Esophagus squamous epithelium (tissue), 5 donors: ENCODE data around the gene PRAC1. TPM values are rescaled to one million over a fixed set of nuclear protein-coding genes. Genes with fewer than 3 reads are reported as not detected.

Experiments
- DNase-seq: peaks from one replicate; lab custom pipeline; 2025; lab: John Stamatoyannopoulos, UW
- H3K27ac ChIP-seq, 4 donors: fragments of 200-600 bp; sonication (generic); one replicate each; pipeline ENCODE4 v1.5.1; 2016 to 2019; ENCODE audit warnings: mild to moderate bottlenecking in 1 of 4
- H3K27me3 ChIP-seq, 4 donors: fragments of 200-600 bp; sonication (generic); 1 replicate in 3 of 4; 2 replicates in 1 of 4; pipeline versions ENCODE4 v1.5.1 to v1.6.0; 2017 to 2021; ENCODE audit warnings: antibody characterized with exemption in 1 of 4
- H3K36me3 ChIP-seq, 3 donors: fragments of 200-600 bp; sonication (generic); one replicate each; pipeline ENCODE4 v1.5.1; 2016 to 2019
- H3K4me1 ChIP-seq, 3 donors: fragments of 200-600 bp; sonication (generic); one replicate each; pipeline ENCODE4 v1.5.1; 2017 to 2019
- H3K4me3 ChIP-seq, 4 donors: fragments of 200-600 bp; sonication (generic); 1 replicate in 3 of 4; 2 replicates in 1 of 4; pipeline ENCODE4 v1.5.1; 2016 to 2019; ENCODE audit warnings: mild to moderate bottlenecking in 2 of 4, moderate library complexity in 1 of 4
- H3K9me3 ChIP-seq, 3 donors: fragments of 200-600 bp; sonication (generic); one replicate each; pipeline ENCODE4 v1.5.1; 2016 to 2019
- POLR2A ChIP-seq, 4 donors: fragments of 450-650 bp; IDR thresholded peaks; one replicate each; pipeline ENCODE4 v1.6.1; 2017; ENCODE audit warnings: antibody characterized with exemption in 4 of 4, mild to moderate bottlenecking in 4 of 4, moderate library complexity in 3 of 4
- WGBS, 2 donors: methylation state at CpG; one replicate each; pipeline ENCODE4 v1.1.5; 2018; 5-methylcytosine and 5-hydroxymethylcytosine counted together
- intact Hi-C: fragments of 100-400 bp; cut with DNase I; formaldehyde crosslinking; loops from one replicate; pipeline ENCODE4 v1.15.0; 2022
- total RNA-seq, 4 donors: library from RNA; depleted of rRNA; stranded (reverse); fragments of >200 nt; gene quantifications; one replicate each; pipeline ENCODE4 v1.1.0, GENCODE V29; 2016
- TF ChIP-seq, protein P1 (sequence below), 6 experiments: fragments of 450-650 bp in 4 of 6; fragments of 200-600 bp in 2 of 6; sonication (generic) in 2 of 6; IDR thresholded peaks; one replicate each; pipeline ENCODE4 v1.5.1; 2016 to 2019; ENCODE audit warnings: antibody characterized with exemption in 6 of 6, mild to moderate bottlenecking in 4 of 6, moderate library complexity in 4 of 6
- donor health status: DM: yes; HTN: yes; CAD: no.

PRAC1 gene
- total RNA-seq, 4 donors from 2014 or later: not detected

DNA sequence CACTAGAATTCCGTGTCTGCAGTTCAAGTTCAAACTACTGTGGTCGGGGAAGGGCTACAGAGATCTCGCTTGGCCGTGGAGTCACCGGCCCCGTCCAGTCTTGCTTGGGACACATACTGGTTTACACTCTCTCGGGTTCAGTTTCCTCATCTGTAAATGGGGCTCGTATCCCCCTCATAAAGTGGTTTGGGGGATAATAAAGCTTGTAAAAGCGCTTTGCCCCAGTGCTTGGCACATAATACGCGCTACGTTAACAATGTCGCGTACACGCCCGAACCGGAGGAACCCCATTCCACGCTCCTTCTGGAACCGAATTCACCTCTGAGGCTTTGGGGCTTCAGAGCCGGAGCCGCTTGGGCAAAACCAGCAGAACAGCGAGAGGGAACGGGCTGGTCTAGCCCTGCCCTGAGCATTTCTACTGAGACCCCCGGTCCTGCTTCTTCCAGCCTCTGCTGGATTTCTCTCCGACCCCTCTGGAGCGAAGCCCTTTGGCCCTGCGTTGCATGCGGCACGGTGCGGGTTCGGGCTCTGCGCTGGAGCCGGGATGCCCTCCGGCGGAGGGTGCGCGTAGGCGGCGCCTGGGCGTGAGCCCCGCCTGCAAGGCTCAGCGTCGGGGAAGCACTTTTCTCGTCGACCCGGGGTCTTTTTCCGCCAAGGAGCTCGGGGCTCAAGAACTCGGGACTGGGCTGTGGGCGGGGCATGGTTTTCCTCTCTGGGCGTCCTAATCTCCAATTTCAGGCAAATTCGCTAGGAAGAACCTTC is 32.4 kb upstream of the PRAC1 start:
- no peak for TF ChIP-seq POLR2A (IDR thresholded peaks at IDR 0.05)
- TF ChIP-seq, protein P1, sequence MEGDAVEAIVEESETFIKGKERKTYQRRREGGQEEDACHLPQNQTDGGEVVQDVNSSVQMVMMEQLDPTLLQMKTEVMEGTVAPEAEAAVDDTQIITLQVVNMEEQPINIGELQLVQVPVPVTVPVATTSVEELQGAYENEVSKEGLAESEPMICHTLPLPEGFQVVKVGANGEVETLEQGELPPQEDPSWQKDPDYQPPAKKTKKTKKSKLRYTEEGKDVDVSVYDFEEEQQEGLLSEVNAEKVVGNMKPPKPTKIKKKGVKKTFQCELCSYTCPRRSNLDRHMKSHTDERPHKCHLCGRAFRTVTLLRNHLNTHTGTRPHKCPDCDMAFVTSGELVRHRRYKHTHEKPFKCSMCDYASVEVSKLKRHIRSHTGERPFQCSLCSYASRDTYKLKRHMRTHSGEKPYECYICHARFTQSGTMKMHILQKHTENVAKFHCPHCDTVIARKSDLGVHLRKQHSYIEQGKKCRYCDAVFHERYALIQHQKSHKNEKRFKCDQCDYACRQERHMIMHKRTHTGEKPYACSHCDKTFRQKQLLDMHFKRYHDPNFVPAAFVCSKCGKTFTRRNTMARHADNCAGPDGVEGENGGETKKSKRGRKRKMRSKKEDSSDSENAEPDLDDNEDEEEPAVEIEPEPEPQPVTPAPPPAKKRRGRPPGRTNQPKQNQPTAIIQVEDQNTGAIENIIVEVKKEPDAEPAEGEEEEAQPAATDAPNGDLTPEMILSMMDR (IDR thresholded peaks at IDR 0.05): no peak
- 8 to 40% methylated on average over 6 to 21 of the region's 52 CpGs for WGBS, 2 donors
- no peak for DNase-seq

DNA sequence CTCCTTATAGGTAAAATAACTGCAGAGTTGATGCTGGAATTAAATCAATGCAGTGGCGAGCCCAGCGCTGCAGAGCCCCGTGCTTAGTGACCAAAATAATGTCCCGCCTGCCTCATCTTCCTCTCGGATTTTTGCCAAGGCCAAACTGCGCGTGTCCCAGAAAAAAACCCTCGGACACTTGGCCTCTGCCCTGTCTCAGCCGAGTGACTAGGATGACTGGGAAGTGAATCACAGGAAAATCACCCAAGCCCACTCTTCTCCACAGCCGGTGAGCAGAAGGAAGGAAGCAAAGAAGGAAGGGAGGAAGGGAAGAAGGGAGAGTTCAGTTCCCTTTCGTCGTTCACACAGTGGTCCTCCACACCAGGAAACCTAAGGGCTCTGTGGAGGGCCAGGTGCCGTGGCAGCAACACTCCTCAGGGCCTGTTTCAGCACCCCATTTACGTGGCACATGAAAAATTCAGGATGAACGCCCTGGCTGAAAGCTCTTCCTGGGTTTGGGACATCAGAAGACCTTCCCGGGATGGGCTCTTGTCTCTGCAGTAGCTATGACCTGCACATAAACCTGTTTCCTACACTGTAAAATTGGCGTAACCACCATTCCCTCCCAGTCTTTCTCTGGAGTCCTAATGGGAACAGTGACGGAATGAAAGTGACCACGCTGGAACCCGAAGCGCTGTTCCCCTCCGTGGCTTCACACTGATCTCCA is 31.6 kb upstream of the PRAC1 start:
- peaks cover 0 to 33% (median 8%) of the 10 kb centered on the region in 3 donors for H3K4me1 ChIP-seq
- no peaks in the 10 kb centered on the region for H3K9me3 ChIP-seq
- intact Hi-C loops: no loop called here
- TF ChIP-seq POLR2A (IDR thresholded peaks at IDR 0.05): no peak
- TF ChIP-seq, protein P1 (IDR thresholded peaks at IDR 0.05): no peak
- 12 to 19% methylated on average over 3 to 17 of the region's 22 CpGs for WGBS, 2 donors
- no peak overlapping the region for H3K27ac ChIP-seq
- no peak overlapping the region for H3K4me3 ChIP-seq
- peaks cover 44 to 100% (median 66%) of the 10 kb centered on the region in 4 donors for H3K27me3 ChIP-seq
- H3K36me3 ChIP-seq: no peaks in the 10 kb centered on the region
- no peak for DNase-seq

More for the DNA sequence above, 32.4 kb upstream of the PRAC1 start:
- no peak overlapping the region for H3K27ac ChIP-seq
- intact Hi-C loops: no loop called here
- H3K4me3 ChIP-seq: no peak overlapping the region
- no peaks in the 10 kb centered on the region for H3K36me3 ChIP-seq
- peaks cover 0 to 33% (median 8%) of the 10 kb centered on the region in 3 donors for H3K4me1 ChIP-seq
- H3K9me3 ChIP-seq: no peaks in the 10 kb centered on the region
- H3K27me3 ChIP-seq: peaks cover 38 to 100% (median 61%) of the 10 kb centered on the region in 4 donors

- H3K9me3 ChIP-seq: no peaks in the 10 kb centered on the region
- no peak overlapping the region for H3K4me3 ChIP-seq
- WGBS, 2 donors: 6 to 16% methylated on average over 20 to 21 of the region's 43 CpGs
- no peaks in the 10 kb centered on the region for H3K36me3 ChIP-seq
- H3K27ac ChIP-seq: no peak overlapping the region
- TF ChIP-seq POLR2A (IDR thresholded peaks at IDR 0.05): no peak
- TF ChIP-seq, protein P1 (IDR thresholded peaks at IDR 0.05): no peak
- peaks cover 52 to 100% (median 74%) of the 10 kb centered on the region in 4 donors for H3K27me3 ChIP-seq
- no peak for DNase-seq
- intact Hi-C loops: no loop called here
- H3K4me1 ChIP-seq: peaks cover 0 to 35% (median 8%) of the 10 kb centered on the region in 3 donors
Measured at GRCh38 chr17:48752399-48753288, 30.3 kb upstream of the PRAC1 start.

GRCh38 chr17:48751733-48752398 is 29.5 kb upstream of the PRAC1 start:
- intact Hi-C loops: no loop called here
- Histone ChIP-seq H3K27ac (no peak overlapping the region), H3K27me3 (peaks cover 60 to 100% (median 80%) of the 10 kb centered on the region in 4 donors), H3K4me1 (peaks cover 0 to 40% (median 8%) of the 10 kb centered on the region in 3 donors), H3K9me3 (no peaks in the 10 kb centered on the region), H3K36me3 (no peaks in the 10 kb centered on the region), H3K4me3 (no peak overlapping the region)
- 7 to 9% methylated on average over 13 of the region's 13 CpGs for WGBS, 2 donors
- no peak for DNase-seq
- no peak for TF ChIP-seq POLR2A (IDR thresholded peaks at IDR 0.05)
- TF ChIP-seq, protein P1 (IDR thresholded peaks at IDR 0.05): no peak
